Measurements from ENCODE around the gene RAB11FIP3. TPM values are rescaled to one million over a fixed set of nuclear protein-coding genes. Genes with fewer than 3 reads are reported as not detected.
"Not testable (repeated sequence)": the region's sequence is repeated elsewhere in the genome, so short reads cannot be mapped to it uniquely, and the experiment has no call there.

RAB11FIP3 gene
- polyA plus RNA-seq, 1 donor: 114 TPM

DNA sequence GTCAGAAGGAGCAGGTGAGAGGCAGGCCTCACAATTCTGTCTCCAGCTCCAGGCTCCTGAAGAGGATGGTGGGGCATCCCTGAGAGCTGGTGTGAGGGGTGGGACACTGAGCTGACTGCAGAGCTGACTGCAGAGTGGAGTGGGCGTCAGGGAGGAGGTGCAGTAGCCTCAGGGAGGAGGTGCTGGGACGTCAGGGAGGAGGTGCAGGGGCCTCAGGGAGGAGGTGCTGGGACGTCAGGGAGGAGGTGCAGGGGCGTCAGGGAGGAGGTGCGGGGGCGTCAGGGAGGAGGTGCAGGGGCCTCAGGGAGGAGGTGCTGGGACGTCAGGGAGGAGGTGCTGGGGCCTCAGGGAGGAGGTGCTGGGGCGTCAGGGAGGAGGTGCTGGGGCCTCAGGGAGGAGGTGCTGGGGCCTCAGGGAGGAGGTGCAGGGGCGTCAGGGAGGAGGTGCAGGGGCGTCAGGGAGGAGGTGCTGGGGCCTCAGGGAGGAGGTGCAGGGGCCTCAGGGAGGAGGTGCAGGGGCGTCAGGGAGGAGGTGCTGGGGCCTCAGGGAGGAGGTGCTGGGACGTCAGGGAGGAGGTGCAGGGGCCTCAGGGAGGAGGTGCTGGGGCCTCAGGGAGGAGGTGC lies 41.9 kb downstream of the RAB11FIP3 start:
- Histone ChIP-seq H3K9me3 (ENCODE audit: control insufficient read depth, low read depth, low read length) (peaks cover 13% of the 10 kb centered on the region), H3K4me1 (ENCODE audit: control insufficient read depth, insufficient read depth, low read length) (peaks cover 31% of the 10 kb centered on the region), H3K36me3 (ENCODE audit: control insufficient read depth, insufficient read depth, low read length) (peaks cover 36% of the 10 kb centered on the region)
- DNase-seq; H3K4me3 ChIP-seq (ENCODE audit: low read length); H3K27me3 ChIP-seq (ENCODE audit: control insufficient read depth, insufficient read depth, low read length); H3K27ac ChIP-seq (ENCODE audit: low read length): not testable (repeated sequence)
- WGBS (ENCODE audit: insufficient coverage, low lambda C conversion rate): no CpG with 5 or more reads among the region's 12 CpGs

DNA sequence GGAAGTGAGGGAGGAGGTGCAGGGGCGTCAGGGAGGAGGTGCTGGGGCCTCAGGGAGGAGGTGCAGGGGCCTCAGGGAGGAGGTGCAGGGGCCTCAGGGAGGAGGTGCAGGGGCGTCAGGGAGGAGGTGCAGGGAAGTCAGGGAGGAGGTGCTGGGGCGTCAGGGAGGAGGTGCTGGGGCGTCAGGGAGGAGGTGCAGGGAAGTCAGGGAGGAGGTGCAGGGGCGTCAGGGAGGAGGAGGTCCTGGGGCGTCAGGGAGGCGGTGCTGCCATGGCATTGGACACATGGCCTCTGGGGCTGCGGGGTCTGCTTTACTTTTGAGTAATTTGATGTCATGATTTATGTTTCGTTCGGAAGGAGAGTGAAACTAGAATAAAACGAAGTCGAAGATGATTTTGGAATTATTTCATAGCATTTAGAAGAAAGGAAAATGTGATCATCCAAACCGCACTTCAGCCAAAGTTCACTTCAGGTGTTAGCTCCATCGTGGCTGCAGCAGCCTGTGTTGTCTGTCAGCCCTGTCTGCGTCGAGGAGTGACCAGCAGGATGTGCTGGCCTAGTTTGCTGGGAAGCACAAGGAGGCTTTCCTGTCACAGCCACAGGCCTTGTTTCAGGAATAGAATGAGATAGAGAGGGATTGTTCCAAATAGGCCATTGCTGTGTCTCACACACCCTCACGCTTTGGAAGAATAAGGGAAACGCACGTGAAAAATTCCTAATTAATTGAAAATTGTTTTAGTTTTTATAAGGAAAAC lies 42.8 kb downstream of the RAB11FIP3 start:
- H3K27ac ChIP-seq (ENCODE audit: low read length): no peak overlapping the region
- peaks cover 34% of the 10 kb centered on the region for H3K36me3 ChIP-seq (ENCODE audit: control insufficient read depth, insufficient read depth, low read length)
- H3K27me3 ChIP-seq (ENCODE audit: control insufficient read depth, insufficient read depth, low read length): no peaks in the 10 kb centered on the region
- no peak overlapping the region for H3K4me3 ChIP-seq (ENCODE audit: low read length)
- H3K4me1 ChIP-seq (ENCODE audit: control insufficient read depth, insufficient read depth, low read length): peaks cover 23% of the 10 kb centered on the region
- no peak for DNase-seq
- WGBS (ENCODE audit: insufficient coverage, low lambda C conversion rate): 89% methylated on average over 5 of the region's 19 CpGs
- H3K9me3 ChIP-seq (ENCODE audit: control insufficient read depth, low read depth, low read length): peaks cover 9% of the 10 kb centered on the region

DNA sequence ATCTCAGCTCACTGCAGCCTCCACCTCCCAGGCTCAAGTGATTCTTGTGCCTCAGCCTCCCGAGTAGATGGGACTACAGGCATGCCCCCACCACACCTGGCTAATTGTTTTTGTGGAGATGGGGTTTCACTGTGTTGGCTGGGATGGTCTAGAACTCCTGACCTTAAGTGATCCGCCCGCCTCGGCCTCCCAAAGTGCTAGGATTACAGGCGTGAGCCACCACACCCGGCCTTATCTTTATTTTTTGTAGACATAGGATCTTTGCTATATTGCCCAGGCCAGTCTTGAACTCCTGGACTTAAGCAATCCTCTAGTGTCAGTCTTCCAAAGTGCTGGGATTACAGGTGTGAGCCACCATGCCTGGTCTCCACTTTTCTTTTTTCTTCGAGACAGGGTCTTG lies 44.0 kb downstream of the RAB11FIP3 start:
- not testable (repeated sequence) for H3K4me3 ChIP-seq (ENCODE audit: low read length)
- WGBS (ENCODE audit: insufficient coverage, low lambda C conversion rate): no CpG with 5 or more reads among the region's 7 CpGs

DNA sequence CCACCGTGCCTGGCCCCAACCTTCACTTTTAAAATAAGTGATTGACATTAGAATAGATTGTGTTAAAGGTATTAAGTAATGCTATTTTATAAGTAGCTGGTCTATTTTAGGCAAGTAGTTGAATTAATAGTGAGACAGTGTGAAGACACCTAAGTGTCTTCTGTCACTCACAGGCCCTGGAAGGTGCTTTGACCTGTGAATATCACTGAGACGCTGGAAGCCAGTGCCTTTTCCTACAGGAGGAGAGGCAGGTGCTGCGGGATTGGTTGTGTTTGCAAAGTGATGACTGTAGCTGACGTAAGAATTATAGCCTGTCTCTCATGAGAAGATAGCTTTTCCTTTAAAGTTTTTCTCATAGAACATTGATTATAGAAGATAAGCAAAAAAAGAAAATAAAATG lies 45.0 kb downstream of the RAB11FIP3 start:
- WGBS (ENCODE audit: insufficient coverage, low lambda C conversion rate): 60% methylated on average over 1 of the region's 4 CpGs
- no peak overlapping the region for H3K4me3 ChIP-seq (ENCODE audit: low read length)
- no peak for DNase-seq
- peaks cover 33% of the 10 kb centered on the region for H3K36me3 ChIP-seq (ENCODE audit: control insufficient read depth, insufficient read depth, low read length)
- no peak overlapping the region for H3K27ac ChIP-seq (ENCODE audit: low read length)
- H3K27me3 ChIP-seq (ENCODE audit: control insufficient read depth, insufficient read depth, low read length): no peaks in the 10 kb centered on the region
- H3K4me1 ChIP-seq (ENCODE audit: control insufficient read depth, insufficient read depth, low read length): peaks cover 28% of the 10 kb centered on the region
- H3K9me3 ChIP-seq (ENCODE audit: control insufficient read depth, low read depth, low read length): peaks cover 9% of the 10 kb centered on the region

More for the DNA sequence above, 44.0 kb downstream of the RAB11FIP3 start:
- not testable (repeated sequence) for H3K27ac ChIP-seq (ENCODE audit: low read length); H3K9me3 ChIP-seq (ENCODE audit: control insufficient read depth, low read depth, low read length); DNase-seq; H3K27me3 ChIP-seq (ENCODE audit: control insufficient read depth, insufficient read depth, low read length)
- Histone ChIP-seq H3K4me1 (ENCODE audit: control insufficient read depth, insufficient read depth, low read length) (peaks cover 21% of the 10 kb centered on the region), H3K36me3 (ENCODE audit: control insufficient read depth, insufficient read depth, low read length) (peaks cover 33% of the 10 kb centered on the region)

DNA sequence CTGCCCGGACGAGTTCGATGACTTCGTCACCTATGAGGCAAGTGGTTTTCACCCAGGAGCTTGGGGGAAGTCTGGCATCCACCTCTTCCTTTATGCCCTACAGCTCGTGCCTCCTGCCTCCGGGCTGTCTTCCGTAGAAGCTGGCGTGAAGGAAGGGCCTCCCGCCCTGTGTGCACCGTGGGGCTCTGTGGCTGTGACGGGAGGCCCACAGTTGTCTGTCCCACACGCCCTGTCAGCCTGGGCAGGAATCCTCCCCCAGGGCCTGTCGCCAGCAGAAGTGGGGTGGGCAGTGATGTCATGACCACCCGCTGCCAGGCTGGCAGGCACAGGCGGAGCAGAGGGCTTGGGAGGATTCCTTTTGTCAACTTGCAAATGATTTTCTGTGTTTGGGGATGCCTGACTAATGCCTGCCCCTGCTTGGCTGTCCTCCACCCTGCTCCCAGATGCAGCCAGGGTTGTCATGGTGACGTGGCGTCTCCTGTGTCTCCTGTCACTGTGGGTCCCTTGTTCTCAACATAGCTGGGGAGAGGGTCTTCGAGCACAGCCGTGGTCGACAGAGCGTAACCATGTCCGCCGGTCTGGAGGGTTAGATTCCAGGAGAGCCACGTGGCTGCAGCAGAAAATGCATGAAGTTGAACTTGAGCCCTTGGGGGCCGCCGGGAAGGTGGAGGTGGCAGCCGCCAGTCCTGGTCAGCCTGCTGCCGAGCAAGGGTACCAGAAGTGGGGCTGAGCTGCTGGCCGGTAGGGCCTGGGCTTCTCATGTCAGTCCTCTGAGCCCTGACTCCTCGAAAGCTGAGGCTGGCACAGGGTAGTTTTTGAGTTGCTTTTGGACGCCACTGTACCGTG lies 46.1 kb downstream of the RAB11FIP3 start:
- no peaks in the 10 kb centered on the region for H3K27me3 ChIP-seq (ENCODE audit: control insufficient read depth, insufficient read depth, low read length)
- DNase-seq: no peak
- peaks cover 35% of the 10 kb centered on the region for H3K4me1 ChIP-seq (ENCODE audit: control insufficient read depth, insufficient read depth, low read length)
- H3K9me3 ChIP-seq (ENCODE audit: control insufficient read depth, low read depth, low read length): peaks cover 9% of the 10 kb centered on the region
- no CpG with 5 or more reads among the region's 32 CpGs for WGBS (ENCODE audit: insufficient coverage, low lambda C conversion rate)
- no peak overlapping the region for H3K27ac ChIP-seq (ENCODE audit: low read length)
- peaks cover 28% of the 10 kb centered on the region for H3K36me3 ChIP-seq (ENCODE audit: control insufficient read depth, insufficient read depth, low read length)
- no peak overlapping the region for H3K4me3 ChIP-seq (ENCODE audit: low read length)

DNA sequence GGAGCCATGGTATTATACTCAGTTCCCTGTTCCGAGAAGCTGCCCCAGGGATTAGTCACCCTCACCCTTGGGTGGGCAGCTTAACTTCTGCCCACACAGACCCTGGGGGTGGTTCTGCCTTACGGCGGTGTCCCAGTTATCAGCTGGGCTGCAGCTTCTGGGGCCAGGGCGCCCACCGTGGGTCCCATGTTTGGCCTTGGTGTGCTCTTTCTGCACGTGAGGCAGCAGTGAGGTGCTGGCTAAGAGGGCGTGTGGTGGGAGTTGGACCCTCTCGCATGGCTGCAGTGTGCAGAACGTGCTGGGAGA lies 46.7 kb downstream of the RAB11FIP3 start:
- H3K9me3 ChIP-seq (ENCODE audit: control insufficient read depth, low read depth, low read length): peaks cover 8% of the 10 kb centered on the region
- WGBS (ENCODE audit: insufficient coverage, low lambda C conversion rate): no CpG with 5 or more reads among the region's 9 CpGs
- no peak overlapping the region for H3K4me3 ChIP-seq (ENCODE audit: low read length)
- H3K4me1 ChIP-seq (ENCODE audit: control insufficient read depth, insufficient read depth, low read length): peaks cover 30% of the 10 kb centered on the region
- no peaks in the 10 kb centered on the region for H3K27me3 ChIP-seq (ENCODE audit: control insufficient read depth, insufficient read depth, low read length)
- peaks cover 28% of the 10 kb centered on the region for H3K36me3 ChIP-seq (ENCODE audit: control insufficient read depth, insufficient read depth, low read length)
- DNase-seq: no peak
- H3K27ac ChIP-seq (ENCODE audit: low read length): no peak overlapping the region

DNA sequence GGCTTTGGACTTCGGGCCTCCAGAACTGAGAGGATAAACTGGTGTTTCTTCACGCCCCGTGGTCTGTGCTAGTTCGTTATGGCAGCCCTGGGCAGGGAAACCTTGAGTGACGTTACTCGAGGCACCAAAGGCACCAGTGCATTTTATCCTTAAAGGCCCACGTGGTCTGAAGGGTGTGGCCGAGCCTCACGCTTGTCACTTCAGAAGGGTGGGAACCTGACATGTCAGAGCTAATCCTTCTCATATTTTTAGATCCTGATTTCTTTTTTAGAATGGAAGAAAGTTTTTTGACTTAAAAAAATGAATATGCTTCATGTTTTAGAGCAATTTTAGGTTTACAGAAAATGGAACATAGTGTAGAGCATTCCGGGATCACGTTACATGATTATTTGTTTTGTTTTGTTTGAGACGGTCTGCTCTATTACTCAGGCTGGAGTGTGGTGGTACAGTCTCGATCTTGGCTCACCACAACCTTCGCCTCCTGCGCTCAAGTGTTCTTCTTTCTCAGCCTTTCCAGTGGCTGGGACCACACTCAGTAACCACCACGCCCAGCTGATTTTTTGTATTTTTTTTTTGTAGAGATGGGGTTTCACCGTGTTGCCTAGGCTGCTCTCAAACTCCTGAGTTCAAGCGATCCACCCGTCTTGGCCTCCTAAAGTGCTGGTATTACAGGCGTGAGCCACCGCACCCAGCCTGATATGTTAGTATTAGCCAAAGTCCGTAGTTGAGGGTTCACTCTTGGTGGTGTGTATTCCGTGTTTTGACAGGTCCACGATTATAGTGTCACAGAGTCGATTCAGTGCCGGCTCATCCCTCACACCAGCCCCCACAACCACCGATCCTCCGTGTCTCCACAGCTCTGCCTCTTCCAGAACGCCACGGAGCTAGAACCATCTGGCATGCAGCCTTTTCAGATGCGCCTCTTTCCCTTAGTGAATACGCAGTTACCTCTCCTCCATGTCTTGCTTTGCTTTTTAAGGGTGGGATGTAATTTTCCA lies 47.9 kb downstream of the RAB11FIP3 start:
- peak overlapping the region; percentile 87 for H3K27ac ChIP-seq (ENCODE audit: low read length)
- H3K4me3 ChIP-seq (ENCODE audit: low read length): no peak overlapping the region
- H3K27me3 ChIP-seq (ENCODE audit: control insufficient read depth, insufficient read depth, low read length): no peaks in the 10 kb centered on the region
- peaks cover 32% of the 10 kb centered on the region for H3K36me3 ChIP-seq (ENCODE audit: control insufficient read depth, insufficient read depth, low read length)
- DNase-seq: no peak
- H3K9me3 ChIP-seq (ENCODE audit: control insufficient read depth, low read depth, low read length): no peaks in the 10 kb centered on the region
- H3K4me1 ChIP-seq (ENCODE audit: control insufficient read depth, insufficient read depth, low read length): peaks cover 36% of the 10 kb centered on the region
- WGBS (ENCODE audit: insufficient coverage, low lambda C conversion rate): no CpG with 5 or more reads among the region's 32 CpGs

DNA sequence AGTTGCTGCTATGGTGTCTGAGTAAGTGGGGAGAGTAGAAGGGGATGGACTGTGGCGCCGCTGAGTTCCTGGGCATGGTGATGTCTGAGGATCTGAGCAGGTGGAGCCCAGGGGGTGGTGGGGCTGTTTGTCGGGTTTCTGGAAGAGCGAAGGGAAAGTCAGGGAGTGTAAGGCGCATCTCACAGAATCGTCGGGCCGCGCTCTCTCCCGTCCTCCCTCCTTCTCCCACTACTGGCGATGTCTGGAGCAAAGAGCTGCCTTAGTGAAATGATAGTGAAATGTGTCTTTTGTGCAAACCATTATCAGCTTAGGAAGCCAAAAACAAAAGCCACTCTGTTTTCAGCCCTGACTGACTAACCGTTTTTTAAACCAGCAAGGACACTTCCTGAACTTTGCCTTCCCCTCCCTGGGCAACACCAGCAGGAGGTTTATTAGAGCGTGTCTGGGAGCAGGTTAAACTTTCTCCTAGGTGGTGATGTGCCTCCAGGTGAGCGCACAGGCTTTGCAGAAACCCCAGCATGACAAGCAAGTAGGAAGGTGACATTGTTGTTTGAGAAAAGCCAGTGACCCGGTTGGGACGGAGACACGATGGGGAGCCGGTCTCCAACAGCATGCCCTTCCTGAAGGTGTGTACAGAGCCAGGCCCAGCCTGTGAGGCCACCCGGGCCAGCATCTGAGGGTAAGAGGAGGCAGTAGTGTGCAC lies 49.1 kb downstream of the RAB11FIP3 start:
- peak; percentile 72 to 89 for DNase-seq
- Histone ChIP-seq H3K27me3 (ENCODE audit: control insufficient read depth, insufficient read depth, low read length) (no peaks in the 10 kb centered on the region), H3K9me3 (ENCODE audit: control insufficient read depth, low read depth, low read length) (no peaks in the 10 kb centered on the region), H3K36me3 (ENCODE audit: control insufficient read depth, insufficient read depth, low read length) (peaks cover 32% of the 10 kb centered on the region), H3K4me1 (ENCODE audit: control insufficient read depth, insufficient read depth, low read length) (peaks cover 42% of the 10 kb centered on the region), H3K27ac (ENCODE audit: low read length) (peak overlapping the region; percentile 87), H3K4me3 (ENCODE audit: low read length) (peak overlapping the region; percentile 20)
- 40% methylated on average over 1 of the region's 19 CpGs for WGBS (ENCODE audit: insufficient coverage, low lambda C conversion rate)

DNA sequence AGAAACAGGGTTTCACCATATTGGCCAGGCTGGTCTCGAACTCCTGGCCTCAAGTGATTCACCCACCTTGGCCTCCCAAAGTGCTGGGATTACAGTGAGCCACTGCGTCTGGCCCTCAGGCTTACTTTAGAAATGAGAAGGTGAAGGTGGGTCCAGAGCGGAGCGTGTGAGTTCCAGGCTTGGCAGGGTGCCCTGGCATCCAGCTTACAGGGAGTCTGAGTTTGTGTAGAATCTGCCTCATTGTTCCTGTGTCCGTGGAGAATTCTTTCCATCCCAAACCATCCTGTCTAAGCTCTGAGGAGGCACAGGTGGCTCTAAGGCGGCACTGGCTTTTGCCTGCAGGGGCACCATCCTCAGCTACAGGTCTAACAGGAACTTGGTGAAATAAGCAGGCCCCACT lies 50.6 kb downstream of the RAB11FIP3 start:
- WGBS (ENCODE audit: insufficient coverage, low lambda C conversion rate): no CpG with 5 or more reads among the region's 6 CpGs
- Histone ChIP-seq H3K27me3 (ENCODE audit: control insufficient read depth, insufficient read depth, low read length) (no peaks in the 10 kb centered on the region), H3K36me3 (ENCODE audit: control insufficient read depth, insufficient read depth, low read length) (peaks cover 31% of the 10 kb centered on the region)

More for the DNA sequence above, 50.6 kb downstream of the RAB11FIP3 start:
- Histone ChIP-seq H3K4me1 (ENCODE audit: control insufficient read depth, insufficient read depth, low read length) (peaks cover 42% of the 10 kb centered on the region), H3K27ac (ENCODE audit: low read length) (no peak overlapping the region), H3K9me3 (ENCODE audit: control insufficient read depth, low read depth, low read length) (no peaks in the 10 kb centered on the region), H3K4me3 (ENCODE audit: low read length) (no peak overlapping the region)
- DNase-seq: no peak
